GM19193 (cell line): ENCODE measurements around the gene TCERG1L.

Experiments used
- POLR2A ChIP-seq: IDR thresholded peaks from 4 replicates; pipeline ENCODE4 v1.6.1; 2011; ENCODE audit not compliant: insufficient read depth, insufficient read length; ENCODE audit errors: extremely low read depth

Gene TCERG1L

GRCh38 chr10:131180740-131181415, 130.6 kb downstream of the TCERG1L start:
- no peak for TF ChIP-seq POLR2A

GRCh38 chr10:131180086-131180485, 131.4 kb downstream of the TCERG1L start:
- TF ChIP-seq POLR2A = no peak

GRCh38 chr10:131179361-131179760, 132.2 kb downstream of the TCERG1L start:
- no peak for TF ChIP-seq POLR2A

- no peak for TF ChIP-seq POLR2A
These were observed 132.8 kb downstream of the TCERG1L start for GRCh38 chr10:131178521-131179331.

GRCh38 chr10:131177431-131178327, 133.8 kb downstream of the TCERG1L start:
- no peak for TF ChIP-seq POLR2A

GRCh38 chr10:131176907-131177306, 134.6 kb downstream of the TCERG1L start:
- TF ChIP-seq POLR2A = no peak

GRCh38 chr10:131175891-131176290, 135.6 kb downstream of the TCERG1L start:
- TF ChIP-seq POLR2A = no peak

- no peak for TF ChIP-seq POLR2A
These were observed 136.6 kb downstream of the TCERG1L start for GRCh38 chr10:131174651-131175540.

- no peak for TF ChIP-seq POLR2A
These were observed 137.3 kb downstream of the TCERG1L start for GRCh38 chr10:131174211-131174565.

- no peak for TF ChIP-seq POLR2A
These were observed 137.9 kb downstream of the TCERG1L start for GRCh38 chr10:131173484-131174210.

GRCh38 chr10:131172433-131172832, 139.1 kb downstream of the TCERG1L start:
- no peak for TF ChIP-seq POLR2A

- TF ChIP-seq POLR2A = no peak
These were observed 142.4 kb downstream of the TCERG1L start for GRCh38 chr10:131169146-131169545.

GRCh38 chr10:131168238-131168875, 143.2 kb downstream of the TCERG1L start:
- TF ChIP-seq POLR2A = no peak
